HAP-1 (cell line): Measurements from ENCODE around the gene NT5M.

Experiments
- DNase-seq, 2 experiments: peaks; one replicate each; pipeline ENCODE4 v3.0.0-alpha.2; 2016 to 2020; ENCODE audit warnings: low spot score in 2 of 2
- H3K27me3 ChIP-seq: fragments of 250-450 bp; sonication (Bioruptor Pico); 2 replicates; pipeline ENCODE4 v1.5.1; 2020; ENCODE audit warnings: low read depth, mild to moderate bottlenecking, moderate library complexity
- H3K36me3 ChIP-seq: fragments of 250-450 bp; sonication (Bioruptor Pico); replicated peaks from 2 replicates; pipeline ENCODE4 v1.5.1; 2020; ENCODE audit warnings: mild to moderate bottlenecking
- H3K4me1 ChIP-seq: fragments of 250-450 bp; sonication (Bioruptor Pico); 2 replicates; pipeline ENCODE4 v1.5.1; 2020; ENCODE audit warnings: mild to moderate bottlenecking
- H3K4me3 ChIP-seq: fragments of 250-450 bp; sonication (Bioruptor Pico); 2 replicates; pipeline ENCODE4 v1.5.1; 2020; ENCODE audit warnings: mild to moderate bottlenecking, moderate library complexity
- H3K9me3 ChIP-seq: fragments of 250-450 bp; sonication (Bioruptor Pico); 2 replicates; pipeline ENCODE4 v1.5.1; 2020; ENCODE audit warnings: mild to moderate bottlenecking, moderate library complexity
- in situ Hi-C: fragments of 300-500 bp; cut with MboI; formaldehyde crosslinking; loops from 3 replicates; pipeline ENCODE4 v1.14.3; 2020; ENCODE audit warnings: low sequenced_read_pairs, inconsistent platforms, mixed read lengths

NT5M gene

GRCh38 chr17:17342242-17342945 lies 39.2 kb downstream of the NT5M start:
- in situ Hi-C loops, result no loop called here
- Histone ChIP-seq H3K36me3 (no peaks in the 10 kb centered on the region), H3K27me3 (no peaks in the 10 kb centered on the region), H3K4me1 (no peaks in the 10 kb centered on the region), H3K9me3 (no peaks in the 10 kb centered on the region), H3K4me3 (no peak overlapping the region)
- DNase-seq, result no peak

GRCh38 chr17:17343160-17343735 lies 40.1 kb downstream of the NT5M start:
- peak in 1 of 2 experiments; percentile 5 for DNase-seq
- no peak overlapping the region for H3K4me3 ChIP-seq
- no peaks in the 10 kb centered on the region for H3K36me3 ChIP-seq
- H3K9me3 ChIP-seq, result no peaks in the 10 kb centered on the region
- H3K27me3 ChIP-seq, result no peaks in the 10 kb centered on the region
- in situ Hi-C loops, result no loop called here
- H3K4me1 ChIP-seq, result no peaks in the 10 kb centered on the region

DNA sequence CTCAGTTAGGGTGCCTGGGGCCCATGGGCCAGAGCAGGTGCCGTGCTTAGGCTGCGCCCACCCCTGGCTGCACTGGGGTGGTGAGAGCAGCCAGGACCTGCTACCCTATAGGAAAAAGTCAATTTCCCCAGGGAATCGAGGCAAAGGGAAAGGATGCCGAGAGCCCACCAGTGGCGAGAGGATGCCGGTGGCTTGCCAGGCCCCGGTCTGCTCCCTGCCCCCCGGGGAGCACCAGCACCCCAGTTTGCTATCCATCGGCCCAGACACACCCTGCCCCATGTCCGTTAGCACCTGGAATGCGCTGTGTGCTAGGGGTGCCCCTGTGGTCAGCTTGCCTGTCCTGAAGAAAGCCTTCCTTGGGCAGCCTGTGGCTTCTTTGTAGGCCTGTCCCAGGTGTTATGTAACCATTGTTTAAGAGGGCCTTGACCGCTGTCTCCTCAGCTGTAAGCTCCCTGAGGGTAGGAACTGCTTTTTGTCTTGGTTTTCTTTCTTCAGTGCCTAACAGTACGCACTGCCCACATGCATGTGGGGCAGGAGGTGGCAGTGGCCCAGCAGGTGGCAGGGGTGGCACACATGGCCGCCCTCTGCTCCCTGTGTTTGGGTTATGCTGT lies 40.8 kb downstream of the NT5M start:
- no peaks in the 10 kb centered on the region for H3K27me3 ChIP-seq
- in situ Hi-C loops, result no loop called here
- DNase-seq, result peak in 1 of 2 experiments; percentile 5
- no peaks in the 10 kb centered on the region for H3K4me1 ChIP-seq
- H3K9me3 ChIP-seq, result no peaks in the 10 kb centered on the region
- H3K36me3 ChIP-seq, result no peaks in the 10 kb centered on the region
- H3K4me3 ChIP-seq, result no peak overlapping the region

DNA sequence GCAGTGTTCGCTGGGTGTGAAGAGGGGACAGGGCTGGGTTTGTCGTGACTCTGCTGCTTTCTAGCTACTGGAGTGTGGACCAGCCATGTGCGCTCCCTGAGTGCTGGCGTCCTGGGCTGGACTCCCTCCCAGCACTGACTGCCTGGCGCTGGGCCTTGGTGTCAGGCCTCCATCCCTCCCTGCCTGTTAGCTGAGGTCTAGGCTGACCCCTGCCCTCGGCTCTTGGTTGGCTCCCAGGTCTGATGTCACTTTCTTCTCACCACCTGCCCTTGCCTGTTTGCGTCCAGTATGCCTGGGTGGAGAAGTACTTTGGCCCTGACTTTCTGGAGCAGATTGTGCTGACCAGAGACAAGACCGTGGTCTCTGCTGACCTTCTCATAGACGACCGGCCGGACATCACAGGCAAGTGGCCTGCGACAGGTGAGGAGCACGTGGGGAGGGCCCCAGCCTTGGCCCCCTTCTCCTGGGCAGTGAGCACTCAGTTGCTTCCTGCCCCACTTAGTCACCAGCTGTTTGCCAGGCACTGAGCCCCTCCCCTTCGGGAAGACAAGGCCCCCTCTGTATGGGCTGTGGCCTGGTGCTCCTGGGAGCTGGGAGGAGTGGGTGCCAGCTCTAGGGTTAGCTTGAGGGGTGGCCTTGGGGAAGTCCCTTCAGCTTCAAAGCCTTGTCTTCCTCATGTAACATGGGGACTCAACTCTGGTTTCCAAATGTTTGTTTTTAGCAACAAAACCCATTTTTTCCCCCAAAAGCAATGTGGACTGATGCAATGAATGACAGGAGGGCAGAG lies 41.5 kb downstream of the NT5M start:
- Histone ChIP-seq H3K4me3 (no peak overlapping the region), H3K27me3 (no peaks in the 10 kb centered on the region), H3K4me1 (no peaks in the 10 kb centered on the region), H3K9me3 (no peaks in the 10 kb centered on the region), H3K36me3 (no peaks in the 10 kb centered on the region)
- peak in 1 of 2 experiments; percentile 5 for DNase-seq
- in situ Hi-C loops, result no loop called here

DNA sequence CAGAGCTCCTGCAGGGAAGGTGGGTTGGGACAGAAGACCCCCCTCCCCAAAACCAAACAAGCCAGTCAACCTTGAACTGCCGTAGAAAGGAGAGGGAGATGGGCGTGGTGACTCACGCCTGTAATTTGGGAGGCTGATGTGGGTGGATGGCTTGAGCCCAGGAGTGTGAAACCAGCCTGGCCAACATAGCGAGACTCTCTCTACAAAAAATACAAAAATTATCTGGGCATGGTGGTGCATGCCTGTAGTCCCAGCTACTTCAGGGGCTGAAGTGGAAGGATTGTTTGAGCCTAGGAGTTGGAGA lies 42.1 kb downstream of the NT5M start:
- Histone ChIP-seq H3K4me3 (no peak overlapping the region), H3K9me3 (no peaks in the 10 kb centered on the region), H3K36me3 (no peaks in the 10 kb centered on the region), H3K4me1 (no peaks in the 10 kb centered on the region), H3K27me3 (no peaks in the 10 kb centered on the region)
- DNase-seq, result peak in 1 of 2 experiments; percentile 2
- in situ Hi-C loops, result no loop called here

- DNase-seq, result peak in 1 of 2 experiments; percentile 2
- Histone ChIP-seq H3K36me3 (no peaks in the 10 kb centered on the region), H3K27me3 (no peaks in the 10 kb centered on the region), H3K4me3 (no peak overlapping the region), H3K9me3 (no peaks in the 10 kb centered on the region), H3K4me1 (no peaks in the 10 kb centered on the region)
- in situ Hi-C loops, result no loop called here
These were observed 42.7 kb downstream of the NT5M start for GRCh38 chr17:17345686-17346427.

DNA sequence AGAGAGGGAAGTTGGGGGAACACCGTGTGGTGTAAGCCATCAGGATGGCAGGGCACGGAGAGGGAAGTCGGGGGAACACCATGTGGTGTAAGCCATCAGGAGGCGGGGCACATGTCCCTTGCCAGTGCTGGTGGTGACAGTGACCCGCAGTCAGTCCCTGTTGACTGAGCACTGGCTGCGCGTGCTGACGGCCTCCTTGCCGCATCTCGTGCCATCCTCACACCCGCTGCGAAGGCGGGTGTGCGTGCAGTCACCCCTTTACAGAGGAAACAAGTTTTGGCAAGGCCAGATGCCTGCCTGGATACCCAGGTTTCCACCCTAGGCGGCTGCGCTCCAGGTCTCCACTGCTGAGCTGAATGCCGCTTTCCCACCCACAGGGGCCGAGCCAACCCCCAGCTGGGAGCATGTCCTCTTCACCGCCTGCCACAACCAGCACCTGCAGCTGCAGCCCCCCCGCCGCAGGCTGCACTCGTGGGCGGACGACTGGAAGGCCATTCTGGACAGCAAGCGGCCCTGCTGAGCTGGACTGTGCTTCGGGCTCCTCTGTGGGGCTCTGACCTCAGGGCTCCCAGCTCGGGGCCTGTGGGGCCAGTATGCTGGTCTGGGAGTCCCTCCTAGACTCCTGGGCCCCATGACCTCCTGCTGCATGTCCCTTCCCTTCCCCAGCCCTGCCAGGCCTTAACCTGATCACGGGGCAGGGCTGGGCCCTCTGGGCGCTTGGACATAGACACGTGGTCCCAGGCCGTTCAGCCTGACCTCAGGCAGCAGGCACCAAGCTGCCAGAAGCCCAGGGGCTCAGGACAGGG lies 43.5 kb downstream of the NT5M start:
- H3K4me3 ChIP-seq, result no peak overlapping the region
- H3K4me1 ChIP-seq, result no peaks in the 10 kb centered on the region
- H3K9me3 ChIP-seq, result no peaks in the 10 kb centered on the region
- DNase-seq, result peak in 1 of 2 experiments; percentile 7
- no peaks in the 10 kb centered on the region for H3K27me3 ChIP-seq
- no peaks in the 10 kb centered on the region for H3K36me3 ChIP-seq
- in situ Hi-C loops, result no loop called here

DNA sequence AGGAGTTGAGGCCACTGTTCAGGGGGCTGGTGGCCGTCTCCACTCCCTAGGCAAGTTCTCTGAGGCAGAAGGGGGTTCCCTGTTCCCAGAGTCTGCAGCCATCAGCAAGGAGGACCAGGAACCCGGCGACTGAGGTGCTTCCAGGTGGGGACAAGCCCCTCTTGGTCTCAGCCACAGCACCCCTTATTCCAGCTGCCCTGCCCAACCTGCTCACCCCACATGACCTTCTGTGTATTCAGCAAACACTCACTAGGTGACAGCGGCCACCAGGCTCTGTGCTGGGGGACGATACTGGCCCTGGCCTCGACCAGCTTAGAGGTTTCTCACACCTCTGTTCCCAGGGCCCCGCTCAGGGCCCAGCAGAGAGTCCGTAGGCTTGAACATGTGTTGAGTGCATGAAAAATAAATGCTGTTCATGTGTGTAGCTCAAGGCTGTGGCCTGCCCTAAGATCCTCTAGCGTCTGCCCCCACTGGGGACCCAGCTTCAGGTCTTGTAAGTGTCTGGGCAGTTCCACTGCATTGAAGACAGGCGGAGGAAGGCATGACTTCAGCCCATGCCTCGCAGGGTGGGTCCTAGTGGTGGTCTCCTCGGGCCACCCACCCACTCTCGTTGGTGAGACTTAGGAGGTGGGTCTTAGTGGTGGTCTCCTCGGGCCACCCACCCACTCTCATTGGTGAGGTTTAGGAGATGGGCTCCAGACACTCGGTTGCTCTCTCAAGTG lies 44.2 kb downstream of the NT5M start:
- H3K36me3 ChIP-seq, result no peaks in the 10 kb centered on the region
- DNase-seq, result peak in 1 of 2 experiments; percentile 4
- no peaks in the 10 kb centered on the region for H3K9me3 ChIP-seq
- no peak overlapping the region for H3K4me3 ChIP-seq
- H3K4me1 ChIP-seq, result no peaks in the 10 kb centered on the region
- no peaks in the 10 kb centered on the region for H3K27me3 ChIP-seq
- in situ Hi-C loops, result no loop called here

- no peak for DNase-seq
- Histone ChIP-seq H3K4me3 (no peak overlapping the region), H3K4me1 (no peaks in the 10 kb centered on the region), H3K27me3 (no peaks in the 10 kb centered on the region), H3K9me3 (no peaks in the 10 kb centered on the region), H3K36me3 (no peaks in the 10 kb centered on the region)
- in situ Hi-C loops, result no loop called here
These were observed 45.0 kb downstream of the NT5M start for GRCh38 chr17:17347956-17348871.

DNA sequence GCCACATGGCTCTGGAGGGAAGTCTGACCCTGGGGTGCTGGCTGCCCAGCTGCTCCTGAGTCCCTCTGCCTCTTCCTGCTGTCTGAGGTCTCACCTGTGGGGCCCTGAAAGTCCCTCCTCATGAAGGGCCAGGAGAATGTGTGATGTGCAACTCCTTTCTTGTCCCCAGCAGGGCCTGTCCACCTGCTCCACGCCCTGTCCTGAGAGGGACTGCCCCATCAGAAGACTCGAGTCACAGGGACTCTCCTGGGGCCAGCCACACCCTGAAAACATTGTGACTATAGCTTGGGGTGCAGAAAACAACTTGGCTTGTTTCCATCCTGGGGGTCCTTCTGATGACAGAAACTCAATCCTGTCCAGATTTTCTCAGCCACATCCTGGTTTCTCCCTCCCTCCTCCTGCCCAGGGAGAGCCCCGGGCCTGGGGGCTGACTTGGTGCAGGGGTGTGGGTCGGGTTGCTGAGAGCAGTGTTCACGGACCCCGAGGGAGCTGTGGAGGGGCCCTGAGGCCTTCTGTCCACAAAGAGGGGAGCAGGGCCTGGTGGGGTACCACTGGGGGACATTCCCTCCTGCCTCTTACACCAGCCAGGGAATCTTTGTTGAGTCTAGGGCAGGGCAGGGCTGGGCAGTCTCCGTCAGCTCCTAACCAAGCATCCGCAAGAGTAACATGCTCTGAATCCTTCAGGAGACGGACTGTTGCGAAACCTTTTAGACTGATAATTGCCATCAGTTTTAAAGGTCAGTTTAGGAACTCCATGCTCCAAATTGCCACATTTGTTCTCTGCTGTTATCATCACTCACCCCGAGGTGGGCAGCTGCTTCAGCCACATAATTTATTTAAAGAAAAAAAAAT lies 45.9 kb downstream of the NT5M start:
- Histone ChIP-seq H3K9me3 (no peaks in the 10 kb centered on the region), H3K27me3 (no peaks in the 10 kb centered on the region), H3K4me3 (no peak overlapping the region), H3K36me3 (no peaks in the 10 kb centered on the region), H3K4me1 (no peaks in the 10 kb centered on the region)
- in situ Hi-C loops, result no loop called here
- DNase-seq, result no peak

GRCh38 chr17:17349724-17350106 lies 46.5 kb downstream of the NT5M start:
- Histone ChIP-seq H3K9me3 (no peaks in the 10 kb centered on the region), H3K4me1 (no peaks in the 10 kb centered on the region), H3K27me3 (no peaks in the 10 kb centered on the region), H3K36me3 (no peaks in the 10 kb centered on the region), H3K4me3 (no peak overlapping the region)
- in situ Hi-C loops, result loop anchor here (10.0 kb wide), 1 partner anchor 215 kb away; no protein-coding TSS in a partner anchor
- DNase-seq, result no peak
